SH-SY5Y (cell line): ENCODE measurements around the gene ICAM1.

ENCODE experiments used
- GATA2 ChIP-seq: IDR thresholded peaks from 2 replicates; pipeline ENCODE4 v1.6.1; 2011; ENCODE audit warnings: mild to moderate bottlenecking, low read depth, low read length
- GATA3 ChIP-seq: IDR thresholded peaks from 2 replicates; pipeline ENCODE4 v1.6.1; 2011; ENCODE audit warnings: low read depth, mild to moderate bottlenecking, low read length, moderate library complexity

GRCh38 chr19:10332965-10333757 is 62.2 kb downstream of the ICAM1 start, which contains the start of gene RAVER1:
- 0 out of 2 replicates have a peak, but pooled peaks have one; percentile 37 for TF ChIP-seq GATA2
- TF ChIP-seq GATA3 = no peak
